ENCODE measurements around the gene KRAS.

The KRAS gene

GRCh38 chr12:25256005-25256404 is 5.3 kb upstream of the KRAS start:
- DNase-seq (ENCODE audit: low spot score) = no peak
- FAIRE-seq = no peak

GRCh38 chr12:25254271-25254880 is 3.6 kb upstream of the KRAS start:
- FAIRE-seq = peak; percentile 35
- no peak for DNase-seq (ENCODE audit: low spot score)

- DNase-seq (ENCODE audit: low spot score) (no peak), FAIRE-seq (no peak)
Measured at GRCh38 chr12:25253371-25254068, 2.8 kb upstream of the KRAS start.

- FAIRE-seq (no peak), DNase-seq (ENCODE audit: low spot score) (no peak)
Measured at GRCh38 chr12:25252946-25253345, 2.2 kb upstream of the KRAS start.

GRCh38 chr12:25251769-25252168 is 1.0 kb upstream of the KRAS start:
- DNase-seq (ENCODE audit: low spot score) (no peak), FAIRE-seq (no peak)

- FAIRE-seq = no peak
Measured at GRCh38 chr12:25249931-25250738, 594 bp downstream of the KRAS start.

GRCh38 chr12:25248732-25249131 is 2.0 kb downstream of the KRAS start:
- DNase-seq (ENCODE audit: low spot score) (no peak), FAIRE-seq (no peak)

More at GRCh38 chr12:25249931-25250738, 594 bp downstream of the KRAS start:
- DNase-seq (ENCODE audit: low spot score) = peak; percentile 35

GRCh38 chr12:25248137-25248536 is 2.6 kb downstream of the KRAS start:
- DNase-seq (ENCODE audit: low spot score) (no peak), FAIRE-seq (no peak)

GRCh38 chr12:25245491-25245890 is 5.2 kb downstream of the KRAS start:
- FAIRE-seq = no peak

GRCh38 chr12:25243680-25243990 is 7.1 kb downstream of the KRAS start:
- DNase-seq (ENCODE audit: low spot score) = no peak
- no peak for FAIRE-seq

More at GRCh38 chr12:25245491-25245890, 5.2 kb downstream of the KRAS start:
- DNase-seq (ENCODE audit: low spot score) = no peak

- no peak for FAIRE-seq
- DNase-seq (ENCODE audit: low spot score) = no peak
Measured at GRCh38 chr12:25242981-25243679, 7.6 kb downstream of the KRAS start.

- FAIRE-seq (no peak), DNase-seq (ENCODE audit: low spot score) (no peak)
Measured at GRCh38 chr12:25241167-25242020, 9.3 kb downstream of the KRAS start.

- DNase-seq (ENCODE audit: low spot score) (no peak), FAIRE-seq (no peak)
Measured at GRCh38 chr12:25236626-25237025, 14.1 kb downstream of the KRAS start.

GRCh38 chr12:25236190-25236589 is 14.5 kb downstream of the KRAS start:
- no peak for DNase-seq (ENCODE audit: low spot score)
- FAIRE-seq = no peak

GRCh38 chr12:25213338-25213737 is 37.4 kb downstream of the KRAS start:
- FAIRE-seq = no peak

GRCh38 chr12:25208554-25208953 is 42.2 kb downstream of the KRAS start:
- FAIRE-seq (no peak), DNase-seq (ENCODE audit: low spot score) (no peak)

More at GRCh38 chr12:25213338-25213737, 37.4 kb downstream of the KRAS start:
- no peak for DNase-seq (ENCODE audit: low spot score)

- FAIRE-seq = no peak
- DNase-seq (ENCODE audit: low spot score) = no peak
Measured at GRCh38 chr12:25207846-25208245, 42.9 kb downstream of the KRAS start.

- FAIRE-seq = no peak
Measured at GRCh38 chr12:25207411-25207810, 43.3 kb downstream of the KRAS start.

GRCh38 chr12:25202137-25202536 is 48.6 kb downstream of the KRAS start:
- FAIRE-seq = no peak
- DNase-seq (ENCODE audit: low spot score) = no peak

More at GRCh38 chr12:25207411-25207810, 43.3 kb downstream of the KRAS start:
- no peak for DNase-seq (ENCODE audit: low spot score)

- peak; percentile 56 for FAIRE-seq
- DNase-seq (ENCODE audit: low spot score) = no peak
Measured at GRCh38 chr12:25200703-25201102, 50.0 kb downstream of the KRAS start.

GRCh38 chr12:25197608-25198007 is 53.1 kb downstream of the KRAS start:
- FAIRE-seq (no peak), DNase-seq (ENCODE audit: low spot score) (no peak)
